DND-41 (cell line): ENCODE results near the gene PLA1A.

Experiments
- ATAC-seq: fragments of 200-7000 bp; cut with Tn5 transposase; 3 replicates; pipeline ENCODE4 v1.9.1; 2021; ENCODE audit warnings: low read depth; ENCODE audit not compliant: insufficient read depth
- DNase-seq: peaks from one replicate; pipeline ENCODE4 v3.0.0-alpha.2; 2020
- H2AFZ ChIP-seq: 2 replicates; pipeline ENCODE4 v1.6.0; 2012; ENCODE audit warnings: low read depth, low read length
- H3K27ac ChIP-seq: 2 replicates; pipeline ENCODE4 v1.5.1; 2012; ENCODE audit warnings: low read length, inconsistent platforms
- H3K27me3 ChIP-seq: fragments of 200-600 bp; sonication (generic); 2 replicates; pipeline ENCODE4 v1.6.0; 2012; ENCODE audit warnings: low read length, mild to moderate bottlenecking, inconsistent platforms; ENCODE audit not compliant: insufficient read depth, poor library complexity
- H3K36me3 ChIP-seq: 2 replicates; pipeline ENCODE4 v1.5.1; 2012; ENCODE audit warnings: low read length, inconsistent platforms; ENCODE audit not compliant: insufficient read depth
- H3K4me1 ChIP-seq: 2 replicates; pipeline ENCODE4 v1.5.1; 2012; ENCODE audit warnings: mild to moderate bottlenecking, low read length; ENCODE audit not compliant: insufficient read depth
- H3K4me2 ChIP-seq: 2 replicates; pipeline ENCODE4 v1.6.0; 2012; ENCODE audit warnings: mild to moderate bottlenecking, moderate library complexity, low read length, inconsistent platforms; ENCODE audit not compliant: insufficient read depth
- H3K4me3 ChIP-seq, 2 experiments: fragments of 200-600 bp in 1 of 2; shearing (Covaris generic) in 1 of 2; 2 replicates each; pipeline ENCODE4 v1.5.1; 2012 to 2016; ENCODE audit warnings: inconsistent platforms in 2 of 2, low read length in 2 of 2, mild to moderate bottlenecking in 2 of 2, low read depth in 1 of 2, moderate library complexity in 1 of 2
- H3K79me2 ChIP-seq: 2 replicates; pipeline ENCODE4 v1.6.0; 2012; ENCODE audit warnings: low read length, inconsistent platforms; ENCODE audit not compliant: insufficient read depth
- H3K9ac ChIP-seq: 2 replicates; pipeline ENCODE4 v1.6.0; 2012; ENCODE audit warnings: low read depth, mild to moderate bottlenecking, inconsistent platforms, low read length, moderate library complexity
- H3K9me3 ChIP-seq: 2 replicates; pipeline ENCODE4 v1.5.1; 2012; ENCODE audit warnings: low read length, moderate library complexity, mild to moderate bottlenecking, inconsistent platforms; ENCODE audit not compliant: insufficient read depth, severe bottlenecking
- H4K20me1 ChIP-seq: 2 replicates; pipeline ENCODE4 v1.6.0; 2012; ENCODE audit warnings: low read length; ENCODE audit not compliant: insufficient read depth
- CTCF ChIP-seq: IDR thresholded peaks from 2 replicates; pipeline ENCODE4 v1.5.1; 2012; ENCODE audit warnings: borderline replicate concordance, low read length, moderate library complexity, mild to moderate bottlenecking; ENCODE audit not compliant: poor library complexity, severe bottlenecking; ENCODE audit errors: extremely low read depth
- EZH2 ChIP-seq: IDR thresholded peaks from 3 replicates; pipeline ENCODE4 v1.6.1; 2012; ENCODE audit warnings: borderline replicate concordance, low read depth, mild to moderate bottlenecking, moderate library complexity, low read length, inconsistent platforms; ENCODE audit not compliant: severe bottlenecking

PLA1A gene

GRCh38 chr3:119595639-119596334 lies 1.9 kb upstream of the PLA1A start:
- Histone ChIP-seq H3K4me3 (no peak overlapping the region), H3K9ac (no peak overlapping the region), H3K4me1 (no peaks in the 10 kb centered on the region), H3K79me2 (no peaks in the 10 kb centered on the region), H3K27me3 (no peaks in the 10 kb centered on the region), H4K20me1 (no peaks in the 10 kb centered on the region), H3K4me2 (0 out of 2 replicates have a peak overlapping the region, but pooled peaks have one; percentile 20), H3K9me3 (no peaks in the 10 kb centered on the region), H2AFZ (peak overlapping the region; percentile 36; the same call in 1 of the 2 replicates), H3K27ac (no peak overlapping the region), H3K36me3 (no peaks in the 10 kb centered on the region)
- ATAC-seq, result 0 out of 3 replicates have a peak, but pooled peaks have one; percentile 42
- no peak for TF ChIP-seq CTCF
- TF ChIP-seq EZH2, result no peak
- DNase-seq, result no peak

GRCh38 chr3:119596398-119596797 lies 1.3 kb upstream of the PLA1A start:
- H3K79me2 ChIP-seq, result no peaks in the 10 kb centered on the region
- no peaks in the 10 kb centered on the region for H3K9me3 ChIP-seq
- no peak overlapping the region for H3K4me2 ChIP-seq
- no peaks in the 10 kb centered on the region for H3K36me3 ChIP-seq
- no peaks in the 10 kb centered on the region for H3K4me1 ChIP-seq
- no peak for DNase-seq
- no peak overlapping the region for H3K27ac ChIP-seq
- TF ChIP-seq CTCF, result no peak
- no peak for TF ChIP-seq EZH2
- ATAC-seq, result no peak
- no peak overlapping the region for H3K4me3 ChIP-seq
- no peaks in the 10 kb centered on the region for H4K20me1 ChIP-seq
- no peaks in the 10 kb centered on the region for H3K27me3 ChIP-seq
- no peak overlapping the region for H3K9ac ChIP-seq
- no peak overlapping the region for H2AFZ ChIP-seq

GRCh38 chr3:119598410-119599098 lies 869 bp downstream of the PLA1A start:
- ATAC-seq (no peak), DNase-seq (no peak)
- H3K4me1 ChIP-seq, result no peaks in the 10 kb centered on the region
- H3K4me3 ChIP-seq, result no peak overlapping the region
- no peaks in the 10 kb centered on the region for H3K79me2 ChIP-seq
- H3K27me3 ChIP-seq, result no peaks in the 10 kb centered on the region
- H2AFZ ChIP-seq, result no peak overlapping the region
- H3K36me3 ChIP-seq, result no peaks in the 10 kb centered on the region
- H3K9ac ChIP-seq, result no peak overlapping the region
- no peak overlapping the region for H3K4me2 ChIP-seq
- TF ChIP-seq EZH2 (no peak), CTCF (no peak)
- no peaks in the 10 kb centered on the region for H4K20me1 ChIP-seq
- no peaks in the 10 kb centered on the region for H3K9me3 ChIP-seq
- no peak overlapping the region for H3K27ac ChIP-seq
